ENCODE measurements around the gene UACA.

- TF ChIP-seq CTCF (IDR thresholded peaks at IDR 0.05; ENCODE audit: low read depth, low read length) (no peak), MAX (IDR thresholded peaks at IDR 0.05; ENCODE audit: low read depth, low read length) (no peak)
These were observed 39.3 kb upstream of the UACA start for GRCh38 chr15:70802629-70803028.

All from NB4 (cell line).